ENCODE results near the gene PRAC1. TPM values are rescaled to one million over a fixed set of nuclear protein-coding genes. Genes with fewer than 3 reads are reported as not detected.
"Not testable (repeated sequence)": the region's sequence is repeated elsewhere in the genome, so short reads cannot be mapped to it uniquely, and the experiment has no call there.

PRAC1 gene
- total RNA-seq, 1 donor = not detected

DNA sequence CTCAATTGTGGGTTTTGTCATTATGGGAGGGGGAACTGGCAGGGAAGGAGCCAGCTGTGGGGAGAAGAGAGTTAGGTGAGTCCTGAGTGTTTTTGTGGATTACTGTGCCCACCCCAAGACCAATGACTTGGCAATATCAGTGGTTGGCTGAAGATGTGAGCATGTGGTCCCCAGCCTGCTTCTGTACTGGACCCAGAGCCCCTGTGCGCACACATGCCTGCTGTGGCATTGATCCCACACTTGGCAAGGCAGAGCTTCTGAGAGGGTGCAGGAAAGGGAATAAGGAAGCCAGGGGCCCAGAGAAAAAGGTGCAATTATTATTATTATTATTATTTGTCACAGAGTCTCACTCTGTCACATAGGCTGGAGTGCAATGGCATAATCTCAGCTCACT, 1.3 kb downstream of the PRAC1 start:
- no peak for DNase-seq (ENCODE audit: low read depth)
- TF ChIP-seq, protein P1, sequence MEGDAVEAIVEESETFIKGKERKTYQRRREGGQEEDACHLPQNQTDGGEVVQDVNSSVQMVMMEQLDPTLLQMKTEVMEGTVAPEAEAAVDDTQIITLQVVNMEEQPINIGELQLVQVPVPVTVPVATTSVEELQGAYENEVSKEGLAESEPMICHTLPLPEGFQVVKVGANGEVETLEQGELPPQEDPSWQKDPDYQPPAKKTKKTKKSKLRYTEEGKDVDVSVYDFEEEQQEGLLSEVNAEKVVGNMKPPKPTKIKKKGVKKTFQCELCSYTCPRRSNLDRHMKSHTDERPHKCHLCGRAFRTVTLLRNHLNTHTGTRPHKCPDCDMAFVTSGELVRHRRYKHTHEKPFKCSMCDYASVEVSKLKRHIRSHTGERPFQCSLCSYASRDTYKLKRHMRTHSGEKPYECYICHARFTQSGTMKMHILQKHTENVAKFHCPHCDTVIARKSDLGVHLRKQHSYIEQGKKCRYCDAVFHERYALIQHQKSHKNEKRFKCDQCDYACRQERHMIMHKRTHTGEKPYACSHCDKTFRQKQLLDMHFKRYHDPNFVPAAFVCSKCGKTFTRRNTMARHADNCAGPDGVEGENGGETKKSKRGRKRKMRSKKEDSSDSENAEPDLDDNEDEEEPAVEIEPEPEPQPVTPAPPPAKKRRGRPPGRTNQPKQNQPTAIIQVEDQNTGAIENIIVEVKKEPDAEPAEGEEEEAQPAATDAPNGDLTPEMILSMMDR (IDR thresholded peaks at IDR 0.05; ENCODE audit: insufficient read depth, low read depth, low read length) = no peak
- no peak overlapping the region for H3K4me3 ChIP-seq (ENCODE audit: low read depth, low read length)

DNA sequence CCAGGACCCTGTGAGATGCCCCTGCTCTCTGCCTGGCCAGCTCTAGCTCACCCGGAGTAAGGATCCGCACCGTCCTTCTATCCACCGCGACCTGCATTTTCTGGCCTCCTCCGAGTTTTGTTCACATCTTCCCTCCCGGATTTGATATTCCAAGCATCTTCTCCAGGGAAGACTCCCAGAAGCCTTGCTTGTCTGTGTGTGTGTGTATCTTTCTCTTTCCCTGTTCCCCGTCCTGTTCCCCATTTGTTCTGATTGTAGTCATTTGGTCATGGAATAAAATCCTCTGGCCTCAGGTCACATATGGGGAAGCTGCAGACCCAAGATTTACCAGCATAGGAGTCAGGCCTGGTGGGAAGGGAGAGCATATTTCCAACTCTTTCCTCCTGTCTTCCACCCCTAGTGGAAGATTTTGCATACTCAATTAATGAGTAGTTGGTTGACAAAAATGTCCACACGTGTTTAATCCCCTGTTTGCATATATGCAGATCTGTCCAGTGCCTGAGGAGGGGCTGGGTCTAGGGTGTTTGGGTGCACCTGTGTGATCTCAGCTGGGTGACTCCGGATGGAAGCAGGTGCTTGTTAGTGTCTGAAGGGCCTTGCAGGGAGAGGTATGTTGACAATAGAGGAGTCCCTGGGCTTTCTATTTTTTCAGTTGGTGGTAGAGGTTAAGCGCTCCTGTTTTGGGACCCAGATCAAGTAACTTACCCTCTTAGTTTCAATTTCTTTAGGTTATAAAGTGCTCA, 1.9 kb downstream of the PRAC1 start:
- peak overlapping the region; percentile 56 for H3K4me3 ChIP-seq (ENCODE audit: low read depth, low read length)
- TF ChIP-seq, protein P1 (IDR thresholded peaks at IDR 0.05; ENCODE audit: insufficient read depth, low read depth, low read length) = no peak
- no peak for DNase-seq (ENCODE audit: low read depth)

DNA sequence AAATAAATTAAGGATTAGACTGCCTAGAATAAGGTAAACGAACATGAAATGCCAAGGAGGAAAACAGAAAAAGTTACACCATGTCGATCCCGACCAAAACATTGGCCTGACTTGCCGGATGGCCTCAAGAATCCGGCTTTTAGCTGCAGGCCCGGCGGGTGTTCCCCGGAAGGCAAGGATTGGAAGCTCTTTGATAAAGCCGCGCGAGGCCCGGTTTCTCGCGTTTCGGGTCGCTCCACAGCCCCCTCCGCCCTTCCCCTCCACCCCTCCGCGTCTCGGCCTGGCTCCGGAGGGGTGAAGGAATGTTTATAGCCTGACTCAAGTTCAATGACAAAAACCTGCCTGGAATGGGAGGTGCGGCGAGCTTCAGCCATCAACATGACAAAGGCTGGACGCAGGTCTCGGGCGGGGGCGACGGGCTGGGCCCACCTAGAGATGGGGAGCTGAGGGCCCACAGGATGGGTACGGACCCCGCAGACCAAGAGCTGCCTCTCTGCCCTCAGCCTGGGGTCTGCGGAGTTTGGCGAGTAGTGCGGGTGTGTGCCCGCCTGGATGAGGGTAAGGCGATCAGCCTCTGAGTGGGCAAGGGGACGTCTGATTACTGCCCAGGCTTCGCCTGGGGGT, 2.6 kb downstream of the PRAC1 start:
- TF ChIP-seq, protein P1 (IDR thresholded peaks at IDR 0.05; ENCODE audit: insufficient read depth, low read depth, low read length) = no peak
- H3K4me3 ChIP-seq (ENCODE audit: low read depth, low read length) = peak overlapping the region; percentile 56
- peak; percentile 65 for DNase-seq (ENCODE audit: low read depth)

DNA sequence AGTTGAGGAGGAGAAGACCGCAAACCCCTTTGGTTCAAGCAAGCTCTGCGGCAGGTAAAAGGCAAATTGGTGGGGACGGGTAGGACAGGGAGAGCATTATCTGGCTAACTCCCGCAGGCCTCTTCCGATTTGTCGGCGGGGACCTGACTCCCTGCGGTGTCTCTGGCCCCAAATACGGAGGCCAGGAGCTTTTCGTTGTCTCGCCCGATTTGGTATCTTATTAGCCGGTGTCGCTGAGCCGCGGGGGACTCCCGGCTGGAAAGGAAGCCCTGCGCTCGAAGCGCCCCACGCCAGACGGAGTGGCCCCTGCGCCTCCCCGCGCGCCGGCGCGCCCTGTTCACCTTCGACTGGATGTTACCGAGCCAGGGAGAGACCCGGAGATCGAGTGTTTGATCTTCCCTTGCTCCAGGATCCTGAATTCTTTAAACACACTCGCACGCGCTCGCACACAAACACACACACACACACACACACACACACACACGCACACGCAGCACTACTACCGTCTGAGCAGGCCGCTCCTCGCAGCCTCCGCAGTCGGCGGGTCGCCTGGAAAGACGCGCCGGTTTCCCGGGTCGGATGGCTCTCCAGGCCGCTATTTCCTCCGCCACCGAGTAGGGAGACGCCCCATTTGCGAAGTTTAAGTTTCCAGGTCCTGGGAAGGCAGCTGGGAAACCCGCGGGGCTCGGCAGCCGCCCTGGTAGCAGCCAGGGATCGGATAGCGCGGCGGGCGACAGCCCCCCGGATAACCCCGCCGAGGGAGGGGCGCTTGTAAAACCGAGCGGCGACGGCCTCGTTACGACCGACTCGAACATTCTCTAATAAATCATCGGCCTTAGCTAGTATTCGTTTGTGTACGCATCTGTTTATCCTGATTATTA, 3.3 kb downstream of the PRAC1 start:
- peak overlapping the region; percentile 56 for H3K4me3 ChIP-seq (ENCODE audit: low read depth, low read length)
- TF ChIP-seq, protein P1 (IDR thresholded peaks at IDR 0.05; ENCODE audit: insufficient read depth, low read depth, low read length) = no peak
- no peak for DNase-seq (ENCODE audit: low read depth)

DNA sequence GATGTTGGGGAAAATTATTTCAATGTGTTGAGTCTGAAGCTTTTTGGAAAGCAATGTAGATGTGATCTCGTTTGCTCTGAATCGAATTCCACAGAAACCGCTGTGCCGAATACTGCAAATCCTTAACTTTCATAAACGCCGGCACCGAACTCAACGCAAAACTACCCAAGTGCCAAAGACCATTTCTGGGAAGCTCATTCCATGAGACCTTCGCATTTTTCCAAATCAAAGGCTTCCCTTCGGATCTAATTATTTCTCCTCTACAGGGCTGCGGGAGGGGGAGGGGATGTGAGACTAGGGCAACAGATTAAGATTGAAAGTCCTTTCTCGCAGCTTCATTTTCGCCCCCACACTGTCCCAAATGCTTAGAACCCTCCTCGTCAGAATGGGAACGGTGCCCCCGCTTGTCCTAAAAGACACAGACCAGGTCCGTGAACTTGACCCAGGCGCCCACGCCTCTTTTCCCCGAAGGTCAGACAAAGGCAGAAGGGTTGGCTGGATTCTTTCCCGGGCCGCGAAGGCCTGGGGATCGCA, 4.0 kb downstream of the PRAC1 start:
- peak overlapping the region; percentile 56 for H3K4me3 ChIP-seq (ENCODE audit: low read depth, low read length)
- DNase-seq (ENCODE audit: low read depth) = peak; percentile 33
- TF ChIP-seq, protein P1 (IDR thresholded peaks at IDR 0.05; ENCODE audit: insufficient read depth, low read depth, low read length) = no peak

DNA sequence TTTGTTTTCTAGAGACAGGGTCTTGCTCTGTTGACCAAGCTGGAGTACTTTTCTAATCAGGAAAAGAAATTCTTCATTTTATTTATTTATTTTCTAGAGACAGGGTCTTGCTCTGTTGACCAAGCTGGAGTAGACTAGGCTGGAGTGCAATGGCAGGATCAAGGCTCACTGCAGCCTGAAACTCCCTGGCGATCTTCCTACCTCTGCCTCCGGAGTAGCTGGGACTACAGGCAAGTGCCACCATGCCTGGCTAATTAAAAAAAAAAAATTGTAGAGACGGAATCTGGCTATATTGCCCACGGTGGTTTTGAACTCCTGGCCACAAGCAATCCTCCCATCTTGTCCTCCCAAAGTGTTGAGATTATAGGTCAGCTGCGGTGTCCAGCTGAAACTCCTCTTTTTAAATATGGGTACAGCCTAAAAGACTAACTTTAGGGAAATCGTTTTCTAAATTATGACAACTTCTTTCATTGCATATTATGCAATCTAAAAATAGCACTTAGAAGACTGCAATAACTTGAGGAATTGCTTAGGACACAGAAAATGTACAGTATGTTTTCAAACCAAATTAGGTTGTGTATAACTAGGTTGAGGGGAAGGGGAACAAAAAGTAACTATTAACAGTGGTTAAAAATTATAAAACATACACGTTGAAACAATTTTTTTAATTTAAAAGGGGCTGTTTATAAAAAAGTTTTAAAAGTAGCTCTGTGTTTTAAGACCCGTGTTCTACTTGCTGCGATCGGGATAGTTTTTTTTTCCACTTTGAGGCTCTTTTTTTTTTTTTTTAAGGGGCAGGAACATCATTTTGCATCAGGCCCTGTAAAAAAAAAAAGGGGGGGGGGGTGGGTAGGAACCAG, 4.7 kb downstream of the PRAC1 start:
- peak overlapping the region; percentile 56 for H3K4me3 ChIP-seq (ENCODE audit: low read depth, low read length)
- DNase-seq (ENCODE audit: low read depth) = no peak
- TF ChIP-seq, protein P1 (IDR thresholded peaks at IDR 0.05; ENCODE audit: insufficient read depth, low read depth, low read length) = no peak

DNA sequence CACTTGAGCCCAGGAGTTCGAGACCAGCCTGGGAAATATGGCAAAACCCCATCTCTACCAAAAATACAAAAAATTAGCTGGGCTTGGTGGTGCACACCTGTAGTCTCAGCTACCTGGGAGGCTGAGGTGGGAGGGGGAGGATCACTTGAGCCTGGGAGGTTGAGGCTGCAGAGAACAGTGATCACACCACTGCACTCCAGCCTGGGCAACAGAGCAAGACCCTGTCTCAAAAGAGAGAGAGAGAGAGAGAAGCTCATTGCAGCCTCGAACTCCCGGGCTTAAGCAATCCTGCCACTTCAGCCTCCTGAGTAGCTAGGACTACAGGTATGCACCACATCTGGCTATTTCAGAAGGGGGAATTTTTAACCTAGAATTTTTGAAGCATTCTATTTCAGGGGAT, 5.8 kb downstream of the PRAC1 start:
- not testable (repeated sequence) for DNase-seq (ENCODE audit: low read depth); H3K4me3 ChIP-seq (ENCODE audit: low read depth, low read length)
